ENCODE results near the gene SLFN13. TPM values are rescaled to one million over a fixed set of nuclear protein-coding genes. Genes with fewer than 3 reads are reported as not detected.

The SLFN13 gene
- total and polyA plus RNA-seq, 2 donors (not counting 1 experiment from before 2014, with no cell fraction given): 1.3 to 2.0 TPM

GRCh38 chr17:35476283-35476820 lies 27.8 kb upstream of the SLFN13 start:
- H3K4me1 ChIP-seq (ENCODE audit: control insufficient read depth, extremely low read depth, insufficient read depth, low read length): no peaks in the 10 kb centered on the region
- TF ChIP-seq CTCF (conservative IDR thresholded peaks at IDR 0.05 in 1 of 2, IDR thresholded peaks at IDR 0.05 in 1 of 2; ENCODE audit: low read depth in 1 of 2, low read length in 2 of 2) (no peak), EZH2 (IDR thresholded peaks at IDR 0.05; ENCODE audit: low read length, missing control alignments) (no peak)
- H4K20me1 ChIP-seq (ENCODE audit: control insufficient read depth, extremely low read depth, insufficient read depth, low read length): no peaks in the 10 kb centered on the region

GRCh38 chr17:35468475-35468874 lies 19.9 kb upstream of the SLFN13 start:
- no peaks in the 10 kb centered on the region for H3K79me2 ChIP-seq (ENCODE audit: control insufficient read depth, insufficient read depth, low read length)
- no peaks in the 10 kb centered on the region for H4K20me1 ChIP-seq (ENCODE audit: control insufficient read depth, extremely low read depth, insufficient read depth, low read length)
- no peaks in the 10 kb centered on the region for H3K4me1 ChIP-seq (ENCODE audit: control insufficient read depth, extremely low read depth, insufficient read depth, low read length)
- H3K36me3 ChIP-seq (ENCODE audit: control insufficient read depth, insufficient read depth, low read length): no peaks in the 10 kb centered on the region
- H3K9ac ChIP-seq (ENCODE audit: insufficient read depth, low read length): no peak overlapping the region
- H2AFZ ChIP-seq (ENCODE audit: low read length): no peak overlapping the region
- TF ChIP-seq EZH2 (IDR thresholded peaks at IDR 0.05; ENCODE audit: low read length, missing control alignments) (no peak), CTCF (conservative IDR thresholded peaks at IDR 0.05 in 1 of 2, IDR thresholded peaks at IDR 0.05 in 1 of 2; ENCODE audit: low read depth in 1 of 2, low read length in 2 of 2) (no peak)
- no peaks in the 10 kb centered on the region for H3K9me3 ChIP-seq (ENCODE audit: control insufficient read depth, insufficient read depth, low read depth, low read length)
- H3K4me3 ChIP-seq (replicated peaks in 1 of 4; ENCODE audit: control extremely low read depth in 1 of 4, insufficient read depth in 1 of 4, low read depth in 3 of 4, low read length in 4 of 4): no peak overlapping the region
- no peak for DNase-seq (ENCODE audit: low read depth in 2 of 2)
- H3K4me2 ChIP-seq (ENCODE audit: extremely low read depth, insufficient read depth, low read length): no peak overlapping the region
- H3K27ac ChIP-seq (ENCODE audit: insufficient read depth, low read length): no peak overlapping the region
- H3K27me3 ChIP-seq (ENCODE audit: control insufficient read depth, insufficient read depth, low read length): peaks cover under 1% of the 10 kb centered on the region

More at GRCh38 chr17:35476283-35476820, 27.8 kb upstream of the SLFN13 start:
- no peaks in the 10 kb centered on the region for H3K79me2 ChIP-seq (ENCODE audit: control insufficient read depth, insufficient read depth, low read length)
- H3K36me3 ChIP-seq (ENCODE audit: control insufficient read depth, insufficient read depth, low read length): no peaks in the 10 kb centered on the region
- H3K9ac ChIP-seq (ENCODE audit: insufficient read depth, low read length): no peak overlapping the region
- H3K9me3 ChIP-seq (ENCODE audit: control insufficient read depth, insufficient read depth, low read depth, low read length): no peaks in the 10 kb centered on the region
- no peak overlapping the region for H2AFZ ChIP-seq (ENCODE audit: low read length)
- no peak overlapping the region for H3K4me2 ChIP-seq (ENCODE audit: extremely low read depth, insufficient read depth, low read length)
- H3K27ac ChIP-seq (ENCODE audit: insufficient read depth, low read length): no peak overlapping the region
- no peak for DNase-seq (ENCODE audit: low read depth in 2 of 2)
- H3K27me3 ChIP-seq (ENCODE audit: control insufficient read depth, insufficient read depth, low read length): no peaks in the 10 kb centered on the region
- no peak overlapping the region for H3K4me3 ChIP-seq (replicated peaks in 1 of 4; ENCODE audit: control extremely low read depth in 1 of 4, insufficient read depth in 1 of 4, low read depth in 3 of 4, low read length in 4 of 4)

GRCh38 chr17:35467824-35468223 lies 19.3 kb upstream of the SLFN13 start:
- Histone ChIP-seq H3K36me3 (ENCODE audit: control insufficient read depth, insufficient read depth, low read length) (no peaks in the 10 kb centered on the region), H2AFZ (ENCODE audit: low read length) (no peak overlapping the region), H3K4me3 (replicated peaks in 1 of 4; ENCODE audit: control extremely low read depth in 1 of 4, insufficient read depth in 1 of 4, low read depth in 3 of 4, low read length in 4 of 4) (no peak overlapping the region), H3K9me3 (ENCODE audit: control insufficient read depth, insufficient read depth, low read depth, low read length) (no peaks in the 10 kb centered on the region), H3K4me2 (ENCODE audit: extremely low read depth, insufficient read depth, low read length) (no peak overlapping the region), H3K27ac (ENCODE audit: insufficient read depth, low read length) (no peak overlapping the region), H3K27me3 (ENCODE audit: control insufficient read depth, insufficient read depth, low read length) (peaks cover 4% of the 10 kb centered on the region), H3K9ac (ENCODE audit: insufficient read depth, low read length) (no peak overlapping the region), H4K20me1 (ENCODE audit: control insufficient read depth, extremely low read depth, insufficient read depth, low read length) (no peaks in the 10 kb centered on the region), H3K79me2 (ENCODE audit: control insufficient read depth, insufficient read depth, low read length) (no peaks in the 10 kb centered on the region), H3K4me1 (ENCODE audit: control insufficient read depth, extremely low read depth, insufficient read depth, low read length) (no peaks in the 10 kb centered on the region)
- DNase-seq (ENCODE audit: low read depth in 2 of 2): no peak
- TF ChIP-seq CTCF (conservative IDR thresholded peaks at IDR 0.05 in 1 of 2, IDR thresholded peaks at IDR 0.05 in 1 of 2; ENCODE audit: low read depth in 1 of 2, low read length in 2 of 2) (no peak), EZH2 (IDR thresholded peaks at IDR 0.05; ENCODE audit: low read length, missing control alignments) (no peak)

Data from fibroblast of lung (primary cell).